Stimulated activated CD4-positive, alpha-beta T cell treated with anti-CD3 and anti-CD28 coated beads, TNF-alpha, amount 100 ng/mL, for 4 hours (primary cell): ENCODE measurements around the gene NECTIN1.

Experiments
- DNase-seq, 3 experiments: peaks; one replicate each; pipeline ENCODE4 v3.0.0-alpha.2; 2020; ENCODE audit warnings: low read depth in 3 of 3

The NECTIN1 gene

GRCh38 chr11:119693253-119693815 is 35.7 kb downstream of the NECTIN1 start:
- no peak for DNase-seq

GRCh38 chr11:119692540-119692820 is 36.5 kb downstream of the NECTIN1 start:
- no peak for DNase-seq

GRCh38 chr11:119691701-119692539 is 37.1 kb downstream of the NECTIN1 start:
- DNase-seq = no peak

- no peak for DNase-seq
Measured at GRCh38 chr11:119691020-119691666, 37.9 kb downstream of the NECTIN1 start.

- no peak for DNase-seq
Measured at GRCh38 chr11:119689302-119689701, 39.7 kb downstream of the NECTIN1 start.

GRCh38 chr11:119688356-119688755 is 40.6 kb downstream of the NECTIN1 start:
- no peak for DNase-seq

- no peak for DNase-seq
Measured at GRCh38 chr11:119687373-119688046, 41.5 kb downstream of the NECTIN1 start.

GRCh38 chr11:119686177-119686882 is 42.7 kb downstream of the NECTIN1 start:
- DNase-seq = no peak

- DNase-seq = no peak
Measured at GRCh38 chr11:119685111-119685746, 43.8 kb downstream of the NECTIN1 start.

GRCh38 chr11:119684361-119685110 is 44.5 kb downstream of the NECTIN1 start:
- no peak for DNase-seq

- no peak for DNase-seq
Measured at GRCh38 chr11:119683783-119684182, 45.2 kb downstream of the NECTIN1 start.

GRCh38 chr11:119681361-119681910 is 47.6 kb downstream of the NECTIN1 start:
- DNase-seq = no peak

- no peak for DNase-seq
Measured at GRCh38 chr11:119680541-119681360, 48.2 kb downstream of the NECTIN1 start.

- DNase-seq = no peak
Measured at GRCh38 chr11:119679346-119679745, 49.7 kb downstream of the NECTIN1 start.

- DNase-seq = no peak
Measured at GRCh38 chr11:119678351-119678750, 50.6 kb downstream of the NECTIN1 start.

- DNase-seq = no peak
Measured at GRCh38 chr11:119677840-119678239, 51.2 kb downstream of the NECTIN1 start.

GRCh38 chr11:119676461-119677020 is 52.5 kb downstream of the NECTIN1 start:
- no peak for DNase-seq

- DNase-seq = no peak
Measured at GRCh38 chr11:119673759-119674336, 55.2 kb downstream of the NECTIN1 start.
